HG02970 (cell line): ENCODE data around the gene NECTIN1.

Experiments used
- ATAC-seq: cut with Tn5 transposase; IDR thresholded peaks from one replicate; pipeline ENCODE4 v1.9.1; 2021; ENCODE audit warnings: mild to moderate bottlenecking, moderate library complexity, moderate number of reproducible peaks; ENCODE audit not compliant: unreplicated experiment, low FRiP score

Gene NECTIN1, protein sequence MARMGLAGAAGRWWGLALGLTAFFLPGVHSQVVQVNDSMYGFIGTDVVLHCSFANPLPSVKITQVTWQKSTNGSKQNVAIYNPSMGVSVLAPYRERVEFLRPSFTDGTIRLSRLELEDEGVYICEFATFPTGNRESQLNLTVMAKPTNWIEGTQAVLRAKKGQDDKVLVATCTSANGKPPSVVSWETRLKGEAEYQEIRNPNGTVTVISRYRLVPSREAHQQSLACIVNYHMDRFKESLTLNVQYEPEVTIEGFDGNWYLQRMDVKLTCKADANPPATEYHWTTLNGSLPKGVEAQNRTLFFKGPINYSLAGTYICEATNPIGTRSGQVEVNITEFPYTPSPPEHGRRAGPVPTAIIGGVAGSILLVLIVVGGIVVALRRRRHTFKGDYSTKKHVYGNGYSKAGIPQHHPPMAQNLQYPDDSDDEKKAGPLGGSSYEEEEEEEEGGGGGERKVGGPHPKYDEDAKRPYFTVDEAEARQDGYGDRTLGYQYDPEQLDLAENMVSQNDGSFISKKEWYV

GRCh38 chr11:119728651-119729580 is at the start of gene NECTIN1:
TSS of gene NECTIN1 (minus strand) at chr11:119729200. CDS start at chr11:119728553, 647 bp downstream.
- ATAC-seq, result peak; percentile 78

DNA sequence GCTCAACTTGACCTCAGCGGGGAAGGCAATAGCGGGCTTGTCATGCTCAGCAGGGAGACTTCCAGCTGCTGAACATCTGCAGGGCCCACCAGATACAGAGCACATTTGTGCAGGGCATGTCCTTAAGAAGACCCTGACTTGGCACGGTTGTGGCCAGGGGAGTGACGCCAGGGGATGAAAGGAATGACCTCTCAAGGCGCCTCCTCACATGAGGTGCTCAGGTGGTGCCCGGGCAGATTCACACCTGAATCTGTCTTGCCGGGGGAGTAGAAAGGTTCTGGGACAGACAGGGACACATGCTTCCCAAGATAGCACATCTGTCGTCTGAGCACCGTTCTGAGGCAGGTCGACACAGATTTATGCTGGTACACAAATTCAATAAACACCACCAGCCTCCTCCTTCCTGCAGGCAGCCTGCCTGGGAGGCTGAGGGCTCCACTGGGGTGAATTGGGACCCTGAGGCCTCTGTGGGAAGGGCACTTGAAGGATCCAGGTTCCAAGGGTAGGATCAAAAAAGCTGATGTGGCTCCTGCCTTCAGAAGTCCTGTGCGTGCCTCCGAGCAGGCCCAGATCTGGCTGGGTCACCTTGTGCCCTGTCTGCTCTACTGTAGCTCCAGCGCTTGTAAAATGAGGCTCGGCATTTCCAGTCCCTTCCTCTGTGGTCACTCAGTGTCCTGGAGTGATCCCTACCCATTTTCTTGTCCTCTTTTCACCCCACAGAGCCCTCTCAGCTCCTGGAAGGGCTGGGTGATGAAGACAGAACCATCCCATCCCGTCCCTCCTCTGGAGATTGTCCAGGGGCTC is 49.6 kb upstream of the NECTIN1 start:
- ATAC-seq, result no peak

DNA sequence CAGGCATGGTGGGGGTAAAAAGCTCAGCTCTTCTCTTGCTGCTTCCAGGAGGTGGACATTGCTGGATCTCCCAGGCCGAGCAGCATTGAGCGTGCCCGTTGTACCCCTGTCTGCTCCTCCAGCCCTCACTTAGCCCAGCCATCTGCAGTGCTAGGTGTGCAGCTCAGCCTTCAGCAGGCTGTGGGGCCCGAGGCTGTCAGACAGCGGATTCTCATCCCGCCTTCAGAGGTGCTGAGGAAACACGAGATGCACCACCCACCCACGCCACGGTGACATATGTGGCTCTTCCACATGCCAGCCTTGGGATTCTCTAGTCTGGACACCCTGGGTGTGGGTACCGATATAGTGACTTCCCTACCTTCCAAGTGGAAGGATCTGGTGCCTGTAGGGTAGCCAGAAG is 48.9 kb upstream of the NECTIN1 start:
- ATAC-seq, result no peak

DNA sequence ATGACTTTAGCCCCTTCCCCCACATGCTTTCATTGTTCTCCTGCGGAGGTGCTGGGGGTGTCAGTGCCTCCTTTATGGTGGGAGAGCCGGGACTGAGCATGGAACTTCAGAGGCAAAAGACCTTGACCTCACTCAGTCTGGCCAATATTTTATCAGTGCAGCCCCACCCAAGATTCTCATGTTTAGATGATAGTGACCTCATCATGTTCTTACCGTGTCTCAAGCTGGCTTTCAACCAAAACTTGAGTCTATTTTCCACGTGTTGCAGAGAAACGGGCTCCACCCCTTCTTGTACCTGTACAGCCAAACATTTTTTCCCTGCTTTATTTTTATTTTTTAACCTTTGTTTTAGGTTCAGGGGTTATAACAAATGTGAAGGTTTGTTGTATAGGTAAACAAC is 47.7 kb upstream of the NECTIN1 start:
- no peak for ATAC-seq

DNA sequence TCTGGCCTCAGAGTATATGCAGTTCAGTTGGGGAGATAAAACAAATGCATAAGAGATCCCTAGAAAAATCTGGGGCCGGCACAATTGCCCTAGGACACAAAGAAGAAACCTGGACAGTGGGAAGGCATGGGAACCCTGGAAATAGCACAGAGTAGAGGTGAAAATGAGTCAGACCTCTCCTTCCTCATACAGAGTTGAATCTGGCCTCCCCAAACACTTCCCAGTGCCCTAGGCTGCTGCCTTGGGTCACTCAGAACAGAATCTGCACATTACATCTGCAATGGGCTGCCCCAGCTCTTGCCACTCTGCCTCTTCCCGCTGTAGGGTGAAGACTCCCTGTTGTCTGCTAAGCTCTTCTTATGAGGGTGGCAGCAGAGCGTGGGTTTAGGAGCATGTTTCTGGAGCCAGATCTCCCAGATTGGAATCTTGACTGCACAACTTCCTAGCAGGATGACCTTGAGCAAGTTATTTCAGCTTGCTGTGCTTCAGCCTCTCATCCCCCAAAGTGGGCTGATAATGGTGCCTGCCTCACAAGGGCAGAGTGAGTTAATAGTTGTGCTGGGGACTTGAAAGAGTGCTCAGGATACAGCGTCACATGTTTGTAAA is 47.1 kb upstream of the NECTIN1 start:
- no peak for ATAC-seq

GRCh38 chr11:119774172-119774763 is 45.3 kb upstream of the NECTIN1 start:
- ATAC-seq, result no peak

- ATAC-seq, result no peak
These were observed 43.8 kb upstream of the NECTIN1 start for GRCh38 chr11:119772641-119773415.

- no peak for ATAC-seq
These were observed 43.1 kb upstream of the NECTIN1 start for GRCh38 chr11:119772076-119772475.

DNA sequence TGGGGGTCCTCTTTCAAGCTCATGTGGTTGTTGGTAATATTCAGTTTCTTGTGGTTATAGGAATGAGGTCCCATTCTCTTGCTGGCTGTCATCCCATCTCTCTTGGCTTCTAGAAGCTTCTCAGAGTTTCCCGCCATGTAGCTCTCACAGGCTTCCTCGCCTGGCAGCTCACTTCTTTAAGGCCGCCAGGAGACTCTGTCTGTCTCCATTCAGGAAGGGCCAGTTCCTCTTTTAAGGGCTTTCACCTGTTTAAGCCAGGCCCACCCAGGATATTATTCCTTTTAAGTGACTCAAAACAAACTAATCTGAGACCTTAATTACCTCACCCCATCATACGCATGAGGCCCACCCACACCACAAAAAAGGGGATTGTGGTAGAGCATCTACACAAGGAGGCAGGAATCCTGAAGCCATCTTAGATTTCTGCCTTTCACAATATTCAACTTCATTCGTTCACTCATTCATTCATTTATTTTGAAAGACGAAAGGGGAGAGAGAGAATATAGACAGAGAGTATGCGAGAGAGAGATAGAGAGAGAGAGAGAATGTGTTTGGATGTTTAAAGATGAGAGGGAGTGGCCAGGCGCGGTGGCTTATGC is 42.3 kb upstream of the NECTIN1 start:
- ATAC-seq, result no peak

DNA sequence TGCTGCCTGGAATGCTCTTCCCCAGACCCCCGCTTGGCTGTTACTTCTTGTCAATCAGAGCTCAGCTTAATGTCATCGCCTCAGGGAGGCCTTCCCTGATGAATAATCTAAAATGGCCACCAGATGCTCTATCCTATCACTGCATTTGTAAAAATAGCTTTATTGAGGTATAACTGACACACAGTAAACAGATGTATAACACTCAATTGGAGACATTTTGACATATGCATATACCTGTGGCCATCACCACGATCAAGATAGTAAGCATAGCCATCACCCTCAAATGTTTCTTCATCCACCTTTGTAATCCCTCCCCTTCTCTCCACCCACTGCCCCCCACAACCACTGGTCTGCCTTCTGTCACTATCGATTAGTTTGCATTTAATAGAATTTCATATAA is 36.6 kb upstream of the NECTIN1 start:
- ATAC-seq, result no peak

DNA sequence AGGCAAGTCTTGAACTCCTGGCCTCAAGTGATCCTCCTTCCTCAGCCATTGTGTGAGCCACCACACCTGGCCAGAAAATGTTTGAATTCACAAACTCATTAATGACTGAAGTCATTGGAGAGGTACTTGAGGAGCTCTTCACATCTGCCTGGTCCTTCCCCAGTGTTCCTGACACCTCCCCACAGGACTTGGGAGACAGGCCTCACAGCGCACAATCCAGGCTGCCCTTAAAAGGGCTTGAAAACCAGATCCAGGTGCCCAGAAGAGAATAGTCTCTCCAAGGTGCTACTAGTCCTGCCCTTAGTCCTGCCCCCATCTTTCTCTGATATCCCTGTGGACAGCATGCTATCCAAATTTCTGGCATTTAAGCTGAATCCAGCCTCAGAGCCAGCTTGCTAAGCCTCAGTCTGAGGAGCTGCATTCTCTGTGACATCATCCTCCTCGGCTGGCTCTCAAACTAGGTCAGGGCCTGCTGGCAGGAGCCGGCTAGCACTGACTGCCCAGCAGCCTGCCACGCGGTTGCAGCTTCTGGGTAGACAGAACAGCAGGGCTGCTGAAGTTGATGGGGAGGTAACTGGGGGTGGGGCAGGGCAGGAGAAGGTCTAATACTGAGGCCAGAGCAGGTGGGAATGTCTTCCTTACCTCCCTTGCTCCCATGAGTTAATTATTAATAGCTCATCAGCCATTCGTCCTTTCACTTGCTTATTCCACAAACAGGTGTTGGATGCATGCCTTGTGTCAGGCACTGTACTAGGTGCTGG is 35.3 kb upstream of the NECTIN1 start:
- ATAC-seq, result no peak

- no peak for ATAC-seq
These were observed 34.2 kb upstream of the NECTIN1 start for GRCh38 chr11:119763071-119763728.

DNA sequence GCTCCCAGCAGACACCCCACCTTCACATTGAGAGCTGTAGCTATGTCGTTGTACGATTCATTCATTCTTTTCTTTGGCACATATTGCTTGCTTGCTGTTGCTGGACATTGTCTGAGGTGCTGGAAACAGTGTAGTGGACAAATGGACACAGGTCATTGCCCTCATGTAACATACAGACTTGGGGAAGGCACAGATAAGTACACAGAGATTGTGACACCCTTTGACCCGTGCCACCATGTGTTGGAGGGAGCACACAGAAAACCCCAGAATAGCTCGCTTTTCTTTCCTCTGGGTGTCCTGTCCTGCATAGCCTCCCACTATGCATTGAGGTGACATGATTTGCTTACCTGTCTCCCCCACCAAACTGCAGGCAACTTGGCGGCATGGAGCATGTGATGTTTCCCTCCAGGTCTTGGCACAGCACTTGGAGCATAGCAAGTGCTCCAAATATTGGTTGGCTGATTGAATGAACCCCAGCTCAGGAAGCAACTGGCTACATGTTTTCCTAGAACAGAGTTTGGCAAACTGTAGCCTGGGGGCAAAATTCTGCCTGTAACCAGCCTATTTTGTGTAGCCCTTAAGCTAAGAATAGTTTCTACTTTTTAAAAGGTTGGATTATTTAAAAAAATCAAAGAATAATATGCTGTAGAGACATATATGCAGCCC is 30.9 kb upstream of the NECTIN1 start:
- no peak for ATAC-seq

- ATAC-seq, result no peak
These were observed 30.3 kb upstream of the NECTIN1 start for GRCh38 chr11:119759324-119759723.

DNA sequence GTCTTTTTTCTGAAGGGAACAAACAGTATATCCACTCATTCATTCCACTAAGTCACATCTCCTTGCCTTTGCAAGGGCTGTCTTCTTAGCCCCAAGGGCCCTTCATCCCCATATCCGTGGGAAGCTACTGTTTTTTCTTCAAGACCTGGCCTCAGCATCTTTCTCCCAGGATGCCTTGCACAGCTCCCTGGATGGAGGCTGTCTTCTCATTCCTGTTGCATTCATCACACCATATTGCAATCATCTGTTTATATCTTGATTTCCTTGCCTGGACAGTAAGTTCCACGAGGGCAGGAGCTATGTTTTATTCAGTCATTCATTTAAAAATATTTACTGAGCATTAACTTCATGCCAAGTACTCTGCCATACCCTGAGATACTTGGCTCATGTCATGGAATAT is 29.3 kb upstream of the NECTIN1 start:
- ATAC-seq, result no peak

- no peak for ATAC-seq
These were observed 28.4 kb upstream of the NECTIN1 start for GRCh38 chr11:119757378-119757777.
